Neutrophil (primary cell): Measurements from ENCODE around the gene CHMP3.

ENCODE experiments used
- H3K27ac ChIP-seq: fragments of 200-600 bp; sonication (generic); 2 replicates; pipeline ENCODE4 v1.5.1; 2016; ENCODE audit warnings: mild to moderate bottlenecking, moderate library complexity
- H3K27me3 ChIP-seq: fragments of 200-600 bp; sonication (generic); 2 replicates; pipeline ENCODE4 v1.6.0; 2016; ENCODE audit warnings: mild to moderate bottlenecking
- H3K36me3 ChIP-seq: fragments of 200-600 bp; sonication (generic); 2 replicates; pipeline ENCODE4 v1.5.1; 2017
- H3K4me1 ChIP-seq, 2 experiments: fragments of 200-600 bp in 1 of 2; sonication (generic) in 1 of 2; 1 replicate in 1 of 2; 2 replicates in 1 of 2; pipeline versions ENCODE4 v1.5.1 to v1.6.1; 2013 to 2016; ENCODE audit warnings: low read depth in 1 of 2, low read length in 1 of 2, mild to moderate bottlenecking in 1 of 2, moderate library complexity in 1 of 2; ENCODE audit not compliant: control insufficient read depth in 1 of 2, insufficient read depth in 1 of 2
- H3K4me3 ChIP-seq, 2 experiments: fragments of 200-600 bp in 1 of 2; sonication (generic) in 1 of 2; 1 replicate in 1 of 2; 2 replicates in 1 of 2; pipeline ENCODE4 v1.5.1; 2013 to 2016; ENCODE audit warnings: low read depth in 1 of 2, low read length in 1 of 2, mild to moderate bottlenecking in 1 of 2, moderate library complexity in 1 of 2
- H3K9me3 ChIP-seq: fragments of 200-600 bp; sonication (generic); 2 replicates; pipeline ENCODE4 v1.5.1; 2016
- TF ChIP-seq, protein P1 (sequence below): fragments of 200-600 bp; sonication (generic); IDR thresholded peaks from 2 replicates; pipeline ENCODE4 v1.5.1; 2016; ENCODE audit warnings: antibody characterized with exemption

Gene CHMP3

GRCh38 chr2:86519349-86519748 lies 43.9 kb downstream of the CHMP3 start:
- Histone ChIP-seq H3K4me1 (peaks cover 8% of the 10 kb centered on the region in 2 experiments), H3K27me3 (no peaks in the 10 kb centered on the region), H3K36me3 (peaks cover 23% of the 10 kb centered on the region), H3K27ac (no peak overlapping the region), H3K9me3 (no peaks in the 10 kb centered on the region), H3K4me3 (no peak overlapping the region)
- TF ChIP-seq, protein P1, sequence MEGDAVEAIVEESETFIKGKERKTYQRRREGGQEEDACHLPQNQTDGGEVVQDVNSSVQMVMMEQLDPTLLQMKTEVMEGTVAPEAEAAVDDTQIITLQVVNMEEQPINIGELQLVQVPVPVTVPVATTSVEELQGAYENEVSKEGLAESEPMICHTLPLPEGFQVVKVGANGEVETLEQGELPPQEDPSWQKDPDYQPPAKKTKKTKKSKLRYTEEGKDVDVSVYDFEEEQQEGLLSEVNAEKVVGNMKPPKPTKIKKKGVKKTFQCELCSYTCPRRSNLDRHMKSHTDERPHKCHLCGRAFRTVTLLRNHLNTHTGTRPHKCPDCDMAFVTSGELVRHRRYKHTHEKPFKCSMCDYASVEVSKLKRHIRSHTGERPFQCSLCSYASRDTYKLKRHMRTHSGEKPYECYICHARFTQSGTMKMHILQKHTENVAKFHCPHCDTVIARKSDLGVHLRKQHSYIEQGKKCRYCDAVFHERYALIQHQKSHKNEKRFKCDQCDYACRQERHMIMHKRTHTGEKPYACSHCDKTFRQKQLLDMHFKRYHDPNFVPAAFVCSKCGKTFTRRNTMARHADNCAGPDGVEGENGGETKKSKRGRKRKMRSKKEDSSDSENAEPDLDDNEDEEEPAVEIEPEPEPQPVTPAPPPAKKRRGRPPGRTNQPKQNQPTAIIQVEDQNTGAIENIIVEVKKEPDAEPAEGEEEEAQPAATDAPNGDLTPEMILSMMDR, result no peak

DNA sequence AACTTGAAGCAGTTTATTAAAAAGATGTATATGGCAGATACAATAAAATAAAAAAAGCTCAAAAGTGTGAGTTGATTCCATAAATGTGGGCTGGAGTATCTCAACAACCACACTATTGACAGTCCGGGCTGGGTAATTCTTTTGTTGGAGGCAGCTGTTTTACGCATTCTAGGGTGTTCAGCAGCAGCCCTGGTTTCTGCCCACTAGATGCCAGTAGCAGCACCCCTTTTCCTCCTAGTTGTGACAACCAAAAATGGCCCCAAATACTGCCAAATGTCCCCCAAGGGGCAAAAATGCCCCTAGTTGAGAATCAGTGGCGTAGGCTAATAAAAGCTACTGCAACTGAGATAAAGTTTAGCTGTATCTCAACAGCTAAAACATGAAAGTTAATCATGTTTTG lies 44.8 kb downstream of the CHMP3 start:
- Histone ChIP-seq H3K27ac (peak overlapping the region; percentile 29), H3K9me3 (no peaks in the 10 kb centered on the region), H3K36me3 (peaks cover 19% of the 10 kb centered on the region), H3K4me3 (no peak overlapping the region), H3K27me3 (no peaks in the 10 kb centered on the region), H3K4me1 (peaks cover 8% of the 10 kb centered on the region in 2 experiments)
- TF ChIP-seq, protein P1, result peak; percentile 22

DNA sequence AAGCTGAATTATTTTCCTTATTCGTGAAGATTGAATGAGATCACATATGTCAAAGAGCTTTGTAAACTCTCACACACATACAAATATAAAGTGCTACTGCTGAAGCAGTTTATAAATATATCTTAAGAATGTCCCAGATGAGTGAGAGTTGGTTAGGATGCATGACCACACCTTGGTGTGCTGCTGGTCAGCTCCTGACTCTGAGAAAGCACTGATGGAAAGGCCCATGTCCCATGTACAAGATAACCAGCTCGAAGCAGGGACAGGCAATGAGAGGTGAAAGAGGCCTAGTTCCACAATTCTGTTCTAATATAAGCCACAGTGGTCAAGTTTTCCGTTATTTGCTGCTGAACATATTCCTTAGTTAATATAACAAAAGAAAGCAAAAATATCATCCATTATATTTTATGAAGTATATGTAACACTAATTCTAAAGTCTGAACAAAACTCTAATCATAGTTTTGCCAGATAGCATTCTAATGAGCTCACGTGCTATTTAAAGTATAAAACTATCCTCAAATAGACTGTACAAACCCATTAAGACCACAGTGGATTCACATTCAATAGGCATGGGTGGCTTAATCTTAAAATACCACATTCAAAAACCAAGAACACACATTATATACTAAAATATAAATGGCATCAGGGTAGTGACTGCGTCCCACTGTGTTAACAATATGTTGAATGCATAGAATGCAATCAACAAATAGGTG lies 49.1 kb downstream of the CHMP3 start:
- H3K27ac ChIP-seq, result no peak overlapping the region
- H3K9me3 ChIP-seq, result no peaks in the 10 kb centered on the region
- TF ChIP-seq, protein P1, result no peak
- H3K36me3 ChIP-seq, result peaks cover 15% of the 10 kb centered on the region
- peaks cover 8% of the 10 kb centered on the region in 2 experiments for H3K4me1 ChIP-seq
- H3K4me3 ChIP-seq, result no peak overlapping the region
- H3K27me3 ChIP-seq, result no peaks in the 10 kb centered on the region

GRCh38 chr2:86512892-86513291 lies 50.4 kb downstream of the CHMP3 start:
- Histone ChIP-seq H3K27me3 (no peaks in the 10 kb centered on the region), H3K36me3 (peaks cover 27% of the 10 kb centered on the region), H3K4me3 (no peak overlapping the region), H3K9me3 (no peaks in the 10 kb centered on the region), H3K4me1 (peaks cover 8% of the 10 kb centered on the region in 2 experiments), H3K27ac (no peak overlapping the region)
- TF ChIP-seq, protein P1, result no peak

GRCh38 chr2:86512034-86512433 lies 51.2 kb downstream of the CHMP3 start:
- Histone ChIP-seq H3K4me1 (peaks cover 8% of the 10 kb centered on the region in 2 experiments), H3K27ac (no peak overlapping the region), H3K9me3 (no peaks in the 10 kb centered on the region), H3K4me3 (no peak overlapping the region), H3K36me3 (peaks cover 35% of the 10 kb centered on the region), H3K27me3 (no peaks in the 10 kb centered on the region)
- TF ChIP-seq, protein P1, result no peak
